H9 (cell line): Measurements from ENCODE around the gene PDE4DIP. TPM values are rescaled to one million over a fixed set of nuclear protein-coding genes. Genes with fewer than 3 reads are reported as not detected.
"Not testable (repeated sequence)": the region's sequence is repeated elsewhere in the genome, so short reads cannot be mapped to it uniquely, and the experiment has no call there.

Experiments used
- DNase-seq: peaks from one replicate; pipeline ENCODE4 v3.0.0-alpha.2; 2017
- H2AFZ ChIP-seq: one replicate; pipeline ENCODE4 v1.6.1; 2013; ENCODE audit warnings: mild to moderate bottlenecking, low read length, control low read depth, moderate library complexity
- H2AK5ac ChIP-seq: 2 replicates; pipeline ENCODE4 v1.6.1; 2013; ENCODE audit warnings: low read length, control low read depth, mixed read lengths; ENCODE audit not compliant: insufficient read length
- H2BK120ac ChIP-seq: one replicate; pipeline ENCODE4 v1.6.1; 2013; ENCODE audit warnings: low read depth, mild to moderate bottlenecking, low read length, control low read depth, inconsistent platforms; ENCODE audit not compliant: poor library complexity, severe bottlenecking
- H2BK12ac ChIP-seq: 2 replicates; pipeline ENCODE4 v1.6.1; 2013; ENCODE audit warnings: low read length, control low read depth, mixed read lengths, low read depth; ENCODE audit not compliant: insufficient read length
- H2BK15ac ChIP-seq: 2 replicates; pipeline ENCODE4 v1.6.1; 2013; ENCODE audit warnings: low read depth, low read length, control low read depth
- H2BK20ac ChIP-seq: one replicate; pipeline ENCODE4 v1.6.1; 2013; ENCODE audit warnings: low read depth, mild to moderate bottlenecking, low read length, control low read depth, inconsistent platforms; ENCODE audit not compliant: poor library complexity, severe bottlenecking
- H2BK5ac ChIP-seq: 2 replicates; pipeline ENCODE4 v1.6.1; 2013; ENCODE audit warnings: low read length, control low read depth, mixed read lengths; ENCODE audit not compliant: insufficient read length
- H3K14ac ChIP-seq: 2 replicates; pipeline ENCODE4 v1.6.1; 2013; ENCODE audit warnings: low read length, control low read depth; ENCODE audit not compliant: insufficient read depth
- H3K18ac ChIP-seq: 2 replicates; pipeline ENCODE4 v1.6.1; 2013; ENCODE audit warnings: low read depth, mild to moderate bottlenecking, mixed read lengths, low read length, control low read depth; ENCODE audit not compliant: insufficient read length
- H3K23ac ChIP-seq: 2 replicates; pipeline ENCODE4 v1.6.1; 2013; ENCODE audit warnings: low read length, control low read depth, mixed read lengths, low read depth; ENCODE audit not compliant: insufficient read length
- H3K23me2 ChIP-seq: 2 replicates; pipeline ENCODE4 v1.6.1; 2013; ENCODE audit warnings: low read depth, mild to moderate bottlenecking, mixed read lengths, low read length, control low read depth; ENCODE audit not compliant: insufficient read length, poor library complexity, severe bottlenecking
- H3K27ac ChIP-seq: 2 replicates; pipeline ENCODE4 v1.5.1; 2013; ENCODE audit warnings: low read length, control low read depth, mixed read lengths, low read depth; ENCODE audit not compliant: insufficient read length
- H3K27me3 ChIP-seq: 2 replicates; pipeline ENCODE4 v1.6.1; 2013; ENCODE audit warnings: low read length, control low read depth, inconsistent platforms; ENCODE audit not compliant: insufficient read depth
- H3K4ac ChIP-seq: 2 replicates; pipeline ENCODE4 v1.6.1; 2013; ENCODE audit warnings: low read depth, mild to moderate bottlenecking, control low read depth, inconsistent platforms, low read length, moderate library complexity
- H3K4me1 ChIP-seq: 2 replicates; pipeline ENCODE4 v1.6.1; 2013; ENCODE audit warnings: low read length, control low read depth, inconsistent platforms; ENCODE audit not compliant: insufficient read depth
- H3K4me2 ChIP-seq: 2 replicates; pipeline ENCODE4 v1.6.1; 2013; ENCODE audit warnings: low read length, control low read depth, mixed read lengths; ENCODE audit not compliant: insufficient read length, insufficient read depth
- H3K56ac ChIP-seq: 2 replicates; pipeline ENCODE4 v1.6.1; 2013; ENCODE audit warnings: low read depth, mild to moderate bottlenecking, mixed read lengths, low read length, control low read depth; ENCODE audit not compliant: insufficient read length
- H3K79me1 ChIP-seq: 2 replicates; pipeline ENCODE4 v1.6.1; 2013; ENCODE audit warnings: low read depth, mild to moderate bottlenecking, moderate library complexity, low read length, control low read depth, inconsistent platforms; ENCODE audit not compliant: insufficient read depth, poor library complexity, severe bottlenecking
- H3K79me2 ChIP-seq: 2 replicates; pipeline ENCODE4 v1.6.1; 2013; ENCODE audit warnings: low read length, control low read depth, inconsistent platforms; ENCODE audit not compliant: insufficient read depth
- H3K9ac ChIP-seq: 2 replicates; pipeline ENCODE4 v1.6.1; 2013; ENCODE audit warnings: low read length, control low read depth, mixed read lengths; ENCODE audit not compliant: insufficient read length; ENCODE audit errors: extremely low read depth
- H3K9me3 ChIP-seq: one replicate; pipeline ENCODE4 v1.6.1; 2013; ENCODE audit warnings: low read depth, low read length, inconsistent platforms; ENCODE audit not compliant: control insufficient read depth
- H3T11ph ChIP-seq: one replicate; pipeline ENCODE4 v1.6.1; 2013; ENCODE audit warnings: mild to moderate bottlenecking, low read length, control low read depth, inconsistent platforms
- H4K20me1 ChIP-seq: one replicate; pipeline ENCODE4 v1.6.1; 2013; ENCODE audit not compliant: control insufficient read depth, insufficient read length, insufficient read depth
- H4K5ac ChIP-seq: 2 replicates; pipeline ENCODE4 v1.6.1; 2013; ENCODE audit warnings: low read depth, mild to moderate bottlenecking, mixed read lengths, low read length, control low read depth; ENCODE audit not compliant: insufficient read length
- H4K8ac ChIP-seq: replicated peaks from 2 replicates; pipeline ENCODE4 v1.6.1; 2013; ENCODE audit warnings: low read length, control low read depth, mixed read lengths, low read depth; ENCODE audit not compliant: insufficient read length
- H4K91ac ChIP-seq: 2 replicates; pipeline ENCODE4 v1.6.1; 2013; ENCODE audit warnings: low read depth, mild to moderate bottlenecking, moderate library complexity, mixed read lengths, low read length, control low read depth; ENCODE audit not compliant: insufficient read length
- H3K27ac Mint-ChIP-seq, 3 experiments: 2 replicates in 2 of 3; 3 replicates in 1 of 3; pipeline ENCODE4 v1.8.0; 2020 to 2021; ENCODE audit warnings: mixed read lengths in 3 of 3, mild to moderate bottlenecking in 1 of 3, moderate library complexity in 1 of 3
- H3K27me3 Mint-ChIP-seq: 2 replicates; pipeline ENCODE4 v1.8.0; 2021; ENCODE audit warnings: low read depth, mild to moderate bottlenecking, moderate library complexity, mixed read lengths
- H3K36me3 Mint-ChIP-seq, 3 experiments: 2 replicates in 2 of 3; 3 replicates in 1 of 3; pipeline ENCODE4 v1.8.0; 2020 to 2021; ENCODE audit warnings: low read depth in 3 of 3, mixed read lengths in 3 of 3; ENCODE audit not compliant: insufficient read depth in 1 of 3
- H3K4me1 Mint-ChIP-seq, 2 experiments: 2 replicates each; pipeline ENCODE4 v1.8.0; 2020; ENCODE audit warnings: mixed read lengths in 2 of 2
- H3K4me3 Mint-ChIP-seq, 2 experiments: 2 replicates in 1 of 2; 3 replicates in 1 of 2; pipeline ENCODE4 v1.8.0; 2020 to 2021; ENCODE audit warnings: mild to moderate bottlenecking in 2 of 2, mixed read lengths in 2 of 2, moderate library complexity in 1 of 2
- H3K9me3 Mint-ChIP-seq, 2 experiments: 2 replicates in 1 of 2; 3 replicates in 1 of 2; pipeline ENCODE4 v1.8.0; 2020; ENCODE audit warnings: mild to moderate bottlenecking in 2 of 2, mixed read lengths in 2 of 2, moderate library complexity in 1 of 2
- WGBS: extraction: QIAGEN DNeasy Blood & Tissue Kit; methylation state at CpG from one replicate; pipeline ENCODE4 v1.1.7; 2013; ENCODE audit warnings: missing lambda C conversion rate, low lambda C conversion rate, mixed read lengths; ENCODE audit not compliant: insufficient read length; ENCODE audit errors: extremely low coverage; 5-methylcytosine and 5-hydroxymethylcytosine counted together
- total RNA-seq: library from RNA; stranded (reverse); gene quantifications from 2 replicates; pipeline ENCODE4 v1.2.1, GENCODE V29; 2021

Gene PDE4DIP
- total RNA-seq, 1 experiment from 2014 or later = 15.7 TPM

- H3K4me2 ChIP-seq, H3K27me3 ChIP-seq, H3K4ac ChIP-seq, H3K18ac ChIP-seq, H4K5ac ChIP-seq, H2BK120ac ChIP-seq, H3K79me2 ChIP-seq, H3K9me3 Mint-ChIP-seq, H3K9ac ChIP-seq, H3K79me1 ChIP-seq, H2BK15ac ChIP-seq, H3K4me1 Mint-ChIP-seq, H2BK5ac ChIP-seq, H3K9me3 ChIP-seq, H3K4me3 Mint-ChIP-seq, H3K27ac Mint-ChIP-seq, H3T11ph ChIP-seq, H3K4me1 ChIP-seq, DNase-seq, H4K8ac ChIP-seq, H4K91ac ChIP-seq, H3K14ac ChIP-seq, H2BK12ac ChIP-seq, H2BK20ac ChIP-seq, H4K20me1 ChIP-seq, H2AK5ac ChIP-seq, H3K56ac ChIP-seq, H3K27ac ChIP-seq, H3K27me3 Mint-ChIP-seq, H3K23me2 ChIP-seq, H2AFZ ChIP-seq, H3K36me3 Mint-ChIP-seq, H3K23ac ChIP-seq: not testable (repeated sequence)
- WGBS = no CpG with 5 or more reads among the region's 4 CpGs
These were observed 65.1 kb downstream of the PDE4DIP start for GRCh38 chr1:148909219-148909826.

GRCh38 chr1:148911303-148911928 lies 67.2 kb downstream of the PDE4DIP start:
- not testable (repeated sequence) for H4K91ac ChIP-seq, H2AK5ac ChIP-seq, H3K27me3 ChIP-seq, H3K9me3 ChIP-seq, H2BK20ac ChIP-seq, H3K23me2 ChIP-seq, H3K18ac ChIP-seq, H4K8ac ChIP-seq, H3K36me3 Mint-ChIP-seq, H3K4me1 Mint-ChIP-seq, H3K79me2 ChIP-seq, H3K4ac ChIP-seq, H3K9me3 Mint-ChIP-seq, H3K4me2 ChIP-seq, H3K27ac ChIP-seq, H3K4me3 Mint-ChIP-seq, H3K27ac Mint-ChIP-seq, H2BK120ac ChIP-seq, H2BK15ac ChIP-seq, H3K9ac ChIP-seq, H3K23ac ChIP-seq, H2BK12ac ChIP-seq, H2AFZ ChIP-seq, H3K14ac ChIP-seq, H4K5ac ChIP-seq, H2BK5ac ChIP-seq, H3K79me1 ChIP-seq, DNase-seq, H4K20me1 ChIP-seq, H3K56ac ChIP-seq, H3K4me1 ChIP-seq, H3K27me3 Mint-ChIP-seq, H3T11ph ChIP-seq
- no CpG with 5 or more reads among the region's 5 CpGs for whole genome bisulfite sequencing
